CD4-positive, alpha-beta T cell (primary cell): ENCODE measurements around the gene PANX2. TPM values are rescaled to one million over a fixed set of nuclear protein-coding genes. Genes with fewer than 3 reads are reported as not detected.

Experiments used
- ATAC-seq: fragments of 200-7000 bp; cut with Tn5 transposase; one replicate; pipeline ENCODE4 v1.10.0; 2022; ENCODE audit warnings: mild to moderate bottlenecking; ENCODE audit not compliant: poor library complexity
- CTCF ChIA-PET: fragments of 350-600 bp; sonication (Branson Sonifier 250); formaldehyde crosslinking; loops from one replicate; lab custom pipeline; 2021; ENCODE audit warnings: antibody characterized with exemption, inconsistent platforms; lab: Charles Lee
- POLR2A ChIA-PET: fragments of 350-600 bp; sonication (Branson Sonifier 250); formaldehyde crosslinking; loops from one replicate; lab custom pipeline; 2021; ENCODE audit warnings: antibody characterized with exemption, inconsistent platforms; lab: Charles Lee
- DNase-seq, 14 experiments: peaks; one replicate each; pipeline ENCODE4 v3.0.0-alpha.2; 2013 to 2020; ENCODE audit warnings: mixed read lengths in 2 of 14
- H3K27ac ChIP-seq, 2 donors: one replicate each; pipeline versions ENCODE4 v1.5.1 to v1.7.0; 2013; ENCODE audit warnings: low read length in 2 of 2, low read depth in 1 of 2, mild to moderate bottlenecking in 1 of 2
- H3K27me3 ChIP-seq, 2 experiments: 1 replicate in 1 of 2; 2 replicates in 1 of 2; pipeline versions ENCODE4 v1.6.1 to v1.7.0; 2013; ENCODE audit warnings: low read length in 2 of 2, control low read depth in 1 of 2, mild to moderate bottlenecking in 1 of 2, moderate library complexity in 1 of 2; ENCODE audit not compliant: insufficient read depth in 2 of 2, control insufficient read depth in 1 of 2
- H3K36me3 ChIP-seq: one replicate; pipeline ENCODE4 v1.6.1; 2013; ENCODE audit warnings: low read length, control low read depth; ENCODE audit not compliant: insufficient read depth
- H3K4me1 ChIP-seq: one replicate; pipeline ENCODE4 v1.6.1; 2013; ENCODE audit warnings: low read length, control low read depth; ENCODE audit not compliant: insufficient read depth
- H3K4me3 ChIP-seq: one replicate; pipeline ENCODE4 v1.5.1; 2013; ENCODE audit warnings: mild to moderate bottlenecking, low read length, moderate library complexity
- H3K9me3 ChIP-seq, 2 experiments: 1 replicate in 1 of 2; 2 replicates in 1 of 2; pipeline versions ENCODE4 v1.6.1 to v1.7.0; 2013; ENCODE audit warnings: low read length in 2 of 2, mild to moderate bottlenecking in 2 of 2, control low read depth in 1 of 2, moderate library complexity in 1 of 2; ENCODE audit not compliant: control insufficient read depth in 1 of 2, insufficient read depth in 1 of 2
- H3K27ac Mint-ChIP-seq: one replicate; pipeline ENCODE4 v1.8.0; 2020; ENCODE audit warnings: mixed read lengths
- H3K27me3 Mint-ChIP-seq: one replicate; pipeline ENCODE4 v1.8.0; 2021; ENCODE audit warnings: mixed read lengths
- H3K36me3 Mint-ChIP-seq: one replicate; pipeline ENCODE4 v1.8.0; 2021; ENCODE audit warnings: low read depth, mixed read lengths
- H3K4me1 Mint-ChIP-seq: one replicate; pipeline ENCODE4 v1.8.0; 2021; ENCODE audit warnings: low read depth, mixed read lengths
- H3K4me3 Mint-ChIP-seq: one replicate; pipeline ENCODE4 v1.8.0; 2020; ENCODE audit warnings: mild to moderate bottlenecking, mixed read lengths
- H3K9me3 Mint-ChIP-seq: one replicate; pipeline ENCODE4 v1.8.0; 2020; ENCODE audit warnings: mixed read lengths
- CTCF ChIP-seq: fragments of 200-600 bp; IDR thresholded peaks from one replicate; pipeline ENCODE4 v1.8.0; 2022; ENCODE audit warnings: antibody characterized with exemption, mild to moderate bottlenecking
- intact Hi-C, 2 experiments: fragments of 100-400 bp; cut with DNase I in 1 of 2; cut with micrococcal nuclease in 1 of 2; formaldehyde crosslinking; loops; one replicate each; pipeline versions ENCODE4 v1.15.1 to v1.9.0; 2023 to 2025; cut with DNase I, micrococcal nuclease
- total RNA-seq, 174 experiments: library from RNA in 2 of 174; stranded (reverse) in 2 of 174; gene quantifications; one replicate each; pipeline ENCODE4 v1.2.3 and lab custom pipeline; 2021 to 2026

PANX2 gene
- total RNA-seq, 2 experiments from 2014 or later, result 0.11 to 0.16 TPM

DNA sequence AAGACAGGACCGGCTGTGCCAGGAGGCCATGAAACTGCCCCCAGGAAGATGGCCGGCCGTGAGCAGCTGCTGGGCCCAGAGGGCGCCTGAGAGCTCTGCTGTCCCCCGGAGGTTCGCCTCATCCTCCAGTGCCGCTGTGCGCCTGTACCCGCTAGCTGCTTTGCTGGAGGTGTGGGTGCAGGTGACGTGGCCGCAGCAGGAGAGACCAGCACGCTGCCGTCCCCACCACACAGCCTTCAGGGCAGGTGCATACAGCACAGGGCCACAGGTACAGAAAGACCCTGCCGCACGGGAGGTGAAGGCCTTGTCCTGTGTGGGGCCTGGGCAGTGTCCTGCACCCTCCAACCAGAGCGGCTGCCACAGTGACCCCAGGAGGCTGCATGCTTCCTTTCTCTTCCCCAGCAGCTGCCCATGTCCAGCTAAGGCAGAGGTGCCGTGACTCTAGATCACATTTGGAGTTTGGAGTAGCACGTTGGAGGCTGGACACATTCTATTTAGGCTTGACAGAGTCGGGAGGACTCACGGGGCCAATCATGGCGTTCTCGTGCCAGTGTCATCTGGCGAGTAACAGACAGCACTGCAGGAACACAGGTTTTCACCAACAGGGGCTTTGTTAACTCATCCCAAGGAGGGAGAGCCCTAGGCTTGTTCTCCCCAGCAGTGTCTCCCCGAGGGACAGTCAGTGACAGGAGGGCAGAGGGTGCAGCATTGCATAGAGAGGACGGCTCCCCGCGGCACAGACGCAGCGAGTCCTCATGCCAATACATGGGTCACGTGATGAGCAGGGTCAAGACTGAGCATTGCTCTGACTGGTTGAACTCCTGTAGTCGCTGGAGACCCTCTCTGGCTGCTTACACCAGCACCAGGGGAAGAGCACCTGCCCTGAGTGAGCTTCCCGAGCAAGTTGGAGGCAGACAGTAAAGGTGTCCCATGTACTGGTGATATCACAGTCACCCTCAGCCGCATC is 18.7 kb upstream of the PANX2 start:
- H3K27me3 Mint-ChIP-seq, result no peaks in the 10 kb centered on the region
- ChIA-PET POLR2A (no interaction called here), CTCF (no interaction called here)
- Histone ChIP-seq H3K9me3 (no peaks in the 10 kb centered on the region), H3K4me1 (peaks cover 6% of the 10 kb centered on the region), H3K36me3 (no peaks in the 10 kb centered on the region), H3K27ac (no peak overlapping the region), H3K27me3 (no peaks in the 10 kb centered on the region), H3K4me3 (no peak overlapping the region)
- no peaks in the 10 kb centered on the region for H3K36me3 Mint-ChIP-seq
- no peaks in the 10 kb centered on the region for H3K9me3 Mint-ChIP-seq
- intact Hi-C loops, result no loop called here
- no peak for DNase-seq
- no peak overlapping the region for H3K4me3 Mint-ChIP-seq
- no peak overlapping the region for H3K27ac Mint-ChIP-seq
- no peak for ATAC-seq
- TF ChIP-seq CTCF, result no peak
- peaks cover 4% of the 10 kb centered on the region for H3K4me1 Mint-ChIP-seq

DNA sequence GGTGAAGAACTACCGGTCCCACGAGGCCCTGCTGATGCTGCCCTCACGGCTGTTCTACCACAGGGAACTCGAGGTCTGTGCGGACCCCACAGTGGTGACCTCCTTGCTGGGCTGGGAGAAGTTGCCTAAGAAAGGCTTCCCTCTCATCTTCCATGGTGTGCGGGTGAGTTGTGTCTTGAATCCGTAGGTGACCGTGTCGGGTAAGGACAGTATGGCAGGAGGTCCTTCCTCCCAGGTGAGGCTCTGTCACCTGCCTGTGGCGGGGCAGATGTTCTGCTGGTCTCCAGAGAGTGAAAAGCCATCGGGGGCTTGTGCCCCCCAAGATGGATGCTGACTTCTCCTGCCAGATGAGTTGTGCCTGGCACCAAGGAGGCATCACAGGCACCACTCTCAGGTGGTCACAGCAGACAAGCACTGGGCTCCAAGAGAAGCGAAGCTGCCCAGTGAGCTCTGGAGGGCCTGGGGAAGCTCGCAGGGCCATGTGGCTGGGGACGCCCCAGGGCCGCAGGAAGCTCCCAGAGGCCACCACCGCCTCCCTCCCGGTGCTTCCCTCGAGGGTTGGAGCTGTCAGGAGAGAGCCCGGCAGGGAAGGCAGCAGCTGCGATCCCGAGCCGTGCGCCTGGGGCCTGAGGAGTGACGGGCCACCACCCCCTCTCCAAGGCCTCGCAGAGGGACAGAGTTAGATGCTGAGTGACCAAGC is 17.3 kb upstream of the PANX2 start:
- Mint-ChIP-seq H3K36me3 (no peaks in the 10 kb centered on the region), H3K4me3 (no peak overlapping the region), H3K27me3 (no peaks in the 10 kb centered on the region), H3K9me3 (no peaks in the 10 kb centered on the region), H3K4me1 (peaks cover 4% of the 10 kb centered on the region), H3K27ac (no peak overlapping the region)
- Histone ChIP-seq H3K36me3 (no peaks in the 10 kb centered on the region), H3K4me3 (no peak overlapping the region), H3K4me1 (peaks cover 6% of the 10 kb centered on the region), H3K9me3 (no peaks in the 10 kb centered on the region), H3K27ac (no peak overlapping the region), H3K27me3 (no peaks in the 10 kb centered on the region)
- ATAC-seq, result no peak
- POLR2A ChIA-PET, result no interaction called here
- CTCF ChIA-PET, result no interaction called here
- no peak for TF ChIP-seq CTCF
- DNase-seq, result no peak
- intact Hi-C loops, result no loop called here

- Histone ChIP-seq H3K4me1 (peaks cover 6% of the 10 kb centered on the region), H3K36me3 (no peaks in the 10 kb centered on the region), H3K9me3 (no peaks in the 10 kb centered on the region), H3K4me3 (no peak overlapping the region), H3K27ac (no peak overlapping the region), H3K27me3 (no peaks in the 10 kb centered on the region)
- intact Hi-C loops, result no loop called here
- peaks cover 4% of the 10 kb centered on the region for H3K4me1 Mint-ChIP-seq
- H3K27ac Mint-ChIP-seq, result no peak overlapping the region
- no peaks in the 10 kb centered on the region for H3K9me3 Mint-ChIP-seq
- H3K36me3 Mint-ChIP-seq, result no peaks in the 10 kb centered on the region
- H3K27me3 Mint-ChIP-seq, result no peaks in the 10 kb centered on the region
- no peak overlapping the region for H3K4me3 Mint-ChIP-seq
- ChIA-PET CTCF (interaction anchor here (0.6 kb wide), 1 partner anchor 37 kb away, joined by 5 read pairs; no protein-coding TSS in a partner anchor), POLR2A (no interaction called here)
- no peak for DNase-seq
- ATAC-seq, result no peak
- TF ChIP-seq CTCF, result no peak
Observed at GRCh38 chr22:50153756-50154140, 16.8 kb upstream of the PANX2 start.
